ENCODE data around the gene ARHGEF12.

ARHGEF12 gene

DNA sequence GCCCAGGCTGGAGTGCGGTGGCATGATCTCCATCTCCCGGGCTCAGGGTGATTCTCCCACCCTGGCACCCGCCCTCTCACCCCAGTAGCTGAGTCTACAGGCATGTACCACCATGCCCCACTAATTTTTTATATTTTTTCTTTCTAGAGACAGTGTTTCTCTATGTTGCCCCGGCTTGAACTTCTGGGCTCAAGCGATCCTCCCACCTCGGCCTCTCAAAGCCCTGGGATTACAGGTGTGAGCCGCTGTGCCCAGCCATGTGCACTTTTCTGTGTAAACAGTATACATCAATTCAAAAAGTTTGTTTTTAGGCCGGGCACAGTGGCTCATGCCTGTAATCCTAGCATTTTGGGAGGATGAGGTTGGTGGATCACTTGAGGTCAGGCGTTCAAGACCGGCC, 190.0 kb downstream of the ARHGEF12 start:
- H3K27ac Mint-ChIP-seq (ENCODE audit: low read depth) = no peak overlapping the region
- peaks cover 57% of the 10 kb centered on the region for H3K27me3 Mint-ChIP-seq
- no peaks in the 10 kb centered on the region for H3K9me3 Mint-ChIP-seq

DNA sequence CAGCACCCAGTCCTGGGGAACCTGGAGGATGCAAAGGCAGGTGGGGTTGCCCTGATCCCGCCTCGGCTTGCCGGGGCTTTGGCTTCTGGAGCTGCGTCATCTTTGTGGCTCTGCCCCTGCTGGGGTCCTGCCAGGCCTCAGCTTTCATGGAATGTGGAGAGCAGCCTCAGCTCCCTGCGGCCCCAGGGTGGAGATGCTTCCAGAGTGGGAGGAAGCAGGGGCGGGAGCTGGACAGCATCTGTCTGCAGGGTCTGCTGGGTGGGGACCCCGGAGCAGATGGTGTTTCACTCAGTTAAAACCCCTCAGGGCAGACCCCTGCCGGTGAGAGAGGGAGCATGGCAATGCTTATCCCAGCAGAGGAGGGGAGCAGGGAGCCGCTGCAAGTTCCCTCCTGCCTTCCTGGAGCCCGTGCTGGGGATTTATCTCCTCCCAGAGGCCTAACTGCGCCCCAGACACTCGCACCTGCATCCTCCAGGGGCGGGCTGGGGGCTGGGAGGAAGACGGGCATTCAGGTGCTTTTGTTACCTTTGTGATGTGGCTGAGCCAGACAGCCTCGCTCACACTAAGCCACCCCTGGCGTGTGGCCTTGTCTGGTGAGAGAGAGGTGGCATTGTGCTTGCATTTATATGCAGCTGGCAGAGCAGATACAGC, 191.0 kb downstream of the ARHGEF12 start:
- ATAC-seq (replicated peaks; ENCODE audit: extremely low read depth, poor library complexity, severe bottlenecking) = no peak
- no peaks in the 10 kb centered on the region for H3K9me3 Mint-ChIP-seq
- H3K27me3 Mint-ChIP-seq = peaks cover 64% of the 10 kb centered on the region
- no peak for DNase-seq (ENCODE audit: low spot score in 2 of 2)
- no peak overlapping the region for H3K27ac Mint-ChIP-seq (ENCODE audit: low read depth)
- H3K36me3 Mint-ChIP-seq (ENCODE audit: insufficient read depth) = no peaks in the 10 kb centered on the region
- H3K4me3 Mint-ChIP-seq = no peak overlapping the region
- H3K4me1 Mint-ChIP-seq = no peaks in the 10 kb centered on the region

More for the DNA sequence above, 190.0 kb downstream of the ARHGEF12 start:
- H3K4me1 Mint-ChIP-seq = no peaks in the 10 kb centered on the region
- DNase-seq (ENCODE audit: low spot score in 2 of 2) (no peak), ATAC-seq (replicated peaks; ENCODE audit: extremely low read depth, poor library complexity, severe bottlenecking) (no peak)
- H3K36me3 Mint-ChIP-seq (ENCODE audit: insufficient read depth) = no peaks in the 10 kb centered on the region
- H3K4me3 Mint-ChIP-seq = no peak overlapping the region

DNA sequence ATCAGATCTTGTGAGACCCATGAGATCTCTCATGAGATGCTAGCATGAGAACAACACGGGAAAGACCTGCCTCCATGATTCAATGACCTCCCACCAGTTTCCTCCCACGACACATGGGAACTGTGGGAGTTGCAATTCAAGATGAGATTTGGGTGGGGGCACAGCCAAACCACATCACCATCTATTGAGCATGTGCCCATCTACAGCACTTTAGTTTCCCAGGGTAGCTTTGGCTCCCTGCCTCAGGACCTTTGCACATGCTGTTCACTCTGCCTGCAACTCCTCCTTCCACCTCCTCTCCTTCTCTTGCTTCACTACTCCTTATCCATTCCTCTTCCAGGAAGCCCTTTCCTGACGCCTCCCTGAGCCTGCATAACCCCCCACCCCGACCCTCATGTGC, 192.5 kb downstream of the ARHGEF12 start:
- no peaks in the 10 kb centered on the region for H3K4me1 Mint-ChIP-seq
- H3K4me3 Mint-ChIP-seq = no peak overlapping the region
- ATAC-seq (replicated peaks; ENCODE audit: extremely low read depth, poor library complexity, severe bottlenecking) (no peak), DNase-seq (ENCODE audit: low spot score in 2 of 2) (no peak)
- no peaks in the 10 kb centered on the region for H3K9me3 Mint-ChIP-seq
- H3K27me3 Mint-ChIP-seq = peaks cover 69% of the 10 kb centered on the region
- H3K27ac Mint-ChIP-seq (ENCODE audit: low read depth) = no peak overlapping the region
- no peaks in the 10 kb centered on the region for H3K36me3 Mint-ChIP-seq (ENCODE audit: insufficient read depth)

DNA sequence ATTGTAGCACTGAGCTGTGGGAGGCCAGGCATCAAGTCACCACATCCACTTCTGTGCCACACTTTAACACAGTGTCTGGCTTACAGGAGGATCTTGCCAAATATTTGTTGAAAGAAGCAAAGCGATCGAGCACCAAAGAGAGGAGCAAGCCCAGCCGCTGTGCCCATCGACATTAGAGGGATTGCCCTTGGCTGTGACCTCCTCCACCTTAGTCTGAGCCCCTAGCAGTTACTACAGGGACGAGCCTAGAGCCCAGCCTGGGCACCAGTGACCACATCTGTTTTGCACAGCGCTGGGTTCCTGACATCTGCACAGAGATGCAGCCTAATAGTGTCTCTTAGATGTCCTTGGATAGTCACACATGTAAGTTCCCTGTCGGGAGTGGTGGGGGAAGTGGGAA, 193.0 kb downstream of the ARHGEF12 start:
- ATAC-seq (replicated peaks; ENCODE audit: extremely low read depth, poor library complexity, severe bottlenecking) (no peak), DNase-seq (ENCODE audit: low spot score in 2 of 2) (no peak)
- H3K9me3 Mint-ChIP-seq = no peaks in the 10 kb centered on the region
- no peak overlapping the region for H3K4me3 Mint-ChIP-seq
- peaks cover 69% of the 10 kb centered on the region for H3K27me3 Mint-ChIP-seq
- H3K4me1 Mint-ChIP-seq = no peaks in the 10 kb centered on the region
- H3K36me3 Mint-ChIP-seq (ENCODE audit: insufficient read depth) = no peaks in the 10 kb centered on the region
- H3K27ac Mint-ChIP-seq (ENCODE audit: low read depth) = no peak overlapping the region

DNA sequence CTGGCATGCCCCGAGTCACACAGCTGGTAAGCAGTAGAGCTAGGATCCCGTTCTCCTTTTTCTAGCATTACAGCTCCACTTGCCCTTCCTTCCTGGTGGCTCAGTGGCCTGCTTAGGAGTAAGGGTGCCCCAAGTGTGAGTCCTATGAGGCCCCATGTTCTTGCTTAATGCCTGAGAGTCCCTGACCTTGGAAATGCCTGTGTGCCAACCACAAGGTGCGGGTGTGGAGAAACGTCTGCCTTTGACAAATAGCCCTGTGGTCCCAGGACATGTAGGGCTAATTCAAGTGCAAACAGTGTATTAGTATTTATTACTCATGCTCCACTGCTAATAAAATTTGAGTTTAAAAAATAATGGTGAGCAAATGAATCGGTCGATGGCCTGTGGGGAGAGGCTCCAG, 193.7 kb downstream of the ARHGEF12 start:
- no peak overlapping the region for H3K4me3 Mint-ChIP-seq
- no peaks in the 10 kb centered on the region for H3K9me3 Mint-ChIP-seq
- ATAC-seq (replicated peaks; ENCODE audit: extremely low read depth, poor library complexity, severe bottlenecking) = no peak
- peaks cover 69% of the 10 kb centered on the region for H3K27me3 Mint-ChIP-seq
- H3K36me3 Mint-ChIP-seq (ENCODE audit: insufficient read depth) = no peaks in the 10 kb centered on the region
- H3K4me1 Mint-ChIP-seq = no peaks in the 10 kb centered on the region
- no peak overlapping the region for H3K27ac Mint-ChIP-seq (ENCODE audit: low read depth)
- no peak for DNase-seq (ENCODE audit: low spot score in 2 of 2)

DNA sequence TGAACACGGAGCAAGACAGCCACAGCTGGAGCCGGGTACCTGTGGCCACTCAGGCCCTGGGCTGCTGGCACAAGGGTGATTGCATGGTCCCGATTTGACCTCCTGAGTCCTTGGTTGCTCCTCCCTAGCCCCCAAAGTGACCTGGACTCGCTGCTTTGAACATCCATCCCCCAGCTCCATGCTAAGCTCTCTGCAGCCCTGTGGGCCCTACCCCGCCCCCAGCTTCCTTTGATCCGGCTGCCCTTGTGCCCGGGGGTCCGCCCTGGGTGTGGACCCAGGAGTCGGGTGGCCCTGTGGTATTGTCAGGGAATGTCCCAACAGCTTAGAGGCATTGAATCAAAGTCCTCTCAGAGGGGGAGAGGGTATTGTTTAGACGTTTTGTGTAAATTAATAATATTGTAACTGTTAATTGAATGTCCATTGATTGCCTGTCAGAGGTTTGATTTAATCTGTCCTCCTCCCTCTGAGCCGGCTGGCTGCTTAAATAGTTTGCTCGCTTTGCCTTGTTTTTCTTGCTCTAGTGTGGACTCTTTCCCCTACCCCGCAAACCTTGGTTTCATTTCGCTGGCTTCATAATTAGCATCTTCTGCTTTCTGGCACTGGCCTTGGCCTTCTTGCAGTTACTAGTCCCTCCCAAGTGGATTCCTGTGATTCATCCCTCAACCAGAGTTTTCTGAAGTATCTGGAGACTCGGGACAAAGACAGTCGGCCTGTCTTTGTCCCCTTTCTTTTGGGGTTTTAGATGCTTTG, 196.0 kb downstream of the ARHGEF12 start:
- H3K27ac Mint-ChIP-seq (ENCODE audit: low read depth) = no peak overlapping the region
- DNase-seq (ENCODE audit: low spot score in 2 of 2) (no peak), ATAC-seq (replicated peaks; ENCODE audit: extremely low read depth, poor library complexity, severe bottlenecking) (no peak)
- H3K4me1 Mint-ChIP-seq = no peaks in the 10 kb centered on the region
- H3K36me3 Mint-ChIP-seq (ENCODE audit: insufficient read depth) = no peaks in the 10 kb centered on the region
- H3K9me3 Mint-ChIP-seq = no peaks in the 10 kb centered on the region
- H3K4me3 Mint-ChIP-seq = no peak overlapping the region
- H3K27me3 Mint-ChIP-seq = peaks cover 83% of the 10 kb centered on the region

DNA sequence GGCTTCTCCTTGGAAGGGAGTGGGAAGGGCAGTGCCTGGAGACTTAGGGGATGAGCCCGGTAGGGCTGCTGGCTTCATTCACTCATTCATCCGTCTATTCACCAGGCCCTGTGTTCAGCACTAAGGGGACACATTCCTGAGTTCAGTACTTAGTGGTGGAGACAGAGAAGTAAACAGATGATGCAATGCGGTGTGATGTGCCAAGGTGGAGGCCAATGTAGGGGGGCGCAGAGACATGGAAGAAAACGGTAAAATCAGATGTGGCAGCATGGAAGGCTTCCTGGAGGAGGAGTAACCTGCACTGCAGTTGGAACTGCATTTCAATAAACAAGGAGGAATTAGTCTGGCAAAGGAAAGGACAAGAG, 196.6 kb downstream of the ARHGEF12 start:
- no peaks in the 10 kb centered on the region for H3K36me3 Mint-ChIP-seq (ENCODE audit: insufficient read depth)
- DNase-seq (ENCODE audit: low spot score in 2 of 2) = no peak
- no peaks in the 10 kb centered on the region for H3K9me3 Mint-ChIP-seq
- ATAC-seq (replicated peaks; ENCODE audit: extremely low read depth, poor library complexity, severe bottlenecking) = no peak
- H3K27me3 Mint-ChIP-seq = peaks cover 88% of the 10 kb centered on the region
- no peak overlapping the region for H3K27ac Mint-ChIP-seq (ENCODE audit: low read depth)
- no peaks in the 10 kb centered on the region for H3K4me1 Mint-ChIP-seq
- no peak overlapping the region for H3K4me3 Mint-ChIP-seq

DNA sequence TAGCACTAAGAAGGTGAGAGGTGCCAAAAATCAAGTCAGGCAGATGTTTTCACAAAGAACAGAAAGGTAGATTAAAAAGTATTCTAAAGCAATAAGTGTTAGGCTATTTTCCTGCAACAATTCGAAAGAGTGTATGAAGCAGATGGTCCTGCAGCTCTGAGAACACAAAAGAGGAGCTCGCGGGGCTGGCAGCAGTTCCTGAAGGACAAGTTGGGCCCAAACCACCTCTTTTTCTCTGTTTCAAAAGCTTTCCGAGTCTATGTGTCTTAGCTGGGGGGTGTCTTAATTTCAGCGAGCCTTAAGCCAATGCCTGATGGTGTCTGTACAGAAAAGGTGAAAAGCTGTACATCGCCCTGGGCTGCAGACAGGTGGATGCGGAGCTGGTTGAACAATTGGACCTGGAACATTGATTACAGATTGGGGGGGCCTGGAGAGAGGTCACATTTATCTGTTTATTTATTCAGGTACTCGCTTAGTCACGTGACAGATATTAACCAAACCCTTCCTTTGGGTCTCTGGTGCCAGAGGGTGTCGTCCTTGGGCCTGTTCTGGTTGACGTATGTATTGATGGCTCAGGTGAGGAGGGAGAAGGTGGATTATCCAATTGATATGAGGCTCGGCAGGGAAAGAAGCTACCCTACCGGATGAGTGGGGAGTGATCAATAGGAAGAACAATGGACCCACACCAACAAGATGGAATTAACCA, 200.0 kb downstream of the ARHGEF12 start:
- DNase-seq (ENCODE audit: low spot score in 2 of 2) = no peak
- Mint-ChIP-seq H3K9me3 (no peaks in the 10 kb centered on the region), H3K36me3 (ENCODE audit: insufficient read depth) (no peaks in the 10 kb centered on the region), H3K27ac (ENCODE audit: low read depth) (no peak overlapping the region), H3K4me1 (no peaks in the 10 kb centered on the region), H3K27me3 (peaks cover 77% of the 10 kb centered on the region), H3K4me3 (no peak overlapping the region)
- ATAC-seq (replicated peaks; ENCODE audit: extremely low read depth, poor library complexity, severe bottlenecking) = no peak

DNA sequence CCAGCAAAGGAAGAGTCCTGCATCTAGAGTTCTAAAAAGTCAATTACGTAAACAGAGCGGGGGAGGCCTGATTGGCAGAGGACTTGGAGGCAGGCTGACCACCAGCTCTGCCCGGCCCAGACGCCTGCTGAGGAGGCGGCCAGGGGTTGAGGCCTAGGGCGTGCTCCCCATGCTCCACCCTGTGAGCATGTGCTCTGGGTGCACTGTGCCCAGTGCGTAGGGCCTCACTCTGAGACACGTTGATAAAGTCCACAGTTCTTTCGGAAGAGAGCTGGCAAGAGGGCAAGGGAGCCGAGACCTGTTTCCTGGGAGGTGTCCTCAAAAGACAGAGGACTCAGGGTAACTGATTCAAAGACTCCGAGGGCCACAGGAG, 200.6 kb downstream of the ARHGEF12 start:
- H3K36me3 Mint-ChIP-seq (ENCODE audit: insufficient read depth) = no peaks in the 10 kb centered on the region
- no peak overlapping the region for H3K4me3 Mint-ChIP-seq
- no peaks in the 10 kb centered on the region for H3K9me3 Mint-ChIP-seq
- DNase-seq (ENCODE audit: low spot score in 2 of 2) = no peak
- ATAC-seq (replicated peaks; ENCODE audit: extremely low read depth, poor library complexity, severe bottlenecking) = no peak
- H3K4me1 Mint-ChIP-seq = no peaks in the 10 kb centered on the region
- H3K27me3 Mint-ChIP-seq = peaks cover 73% of the 10 kb centered on the region
- H3K27ac Mint-ChIP-seq (ENCODE audit: low read depth) = no peak overlapping the region

DNA sequence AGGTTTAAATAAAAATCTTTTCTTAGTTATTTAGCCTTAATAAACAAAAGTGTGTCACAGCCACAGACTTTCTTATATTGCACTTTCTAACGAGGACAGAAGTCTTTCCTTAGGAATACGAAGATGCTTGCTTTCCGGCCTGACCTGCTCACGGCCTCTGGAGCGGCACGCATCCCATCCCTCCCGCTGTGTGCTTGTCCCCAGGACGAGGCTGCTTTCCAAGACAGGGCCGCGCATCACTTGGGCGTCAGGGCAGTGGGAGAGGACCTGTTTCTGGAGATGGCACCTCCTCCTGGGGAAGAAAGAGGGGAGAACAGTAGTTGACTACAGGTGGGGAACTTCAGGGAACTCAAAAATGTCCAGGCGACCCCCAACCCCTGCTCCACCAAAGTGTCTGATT, 201.8 kb downstream of the ARHGEF12 start:
- DNase-seq (ENCODE audit: low spot score in 2 of 2) (no peak), ATAC-seq (replicated peaks; ENCODE audit: extremely low read depth, poor library complexity, severe bottlenecking) (no peak)
- Mint-ChIP-seq H3K4me3 (no peak overlapping the region), H3K4me1 (no peaks in the 10 kb centered on the region), H3K27ac (ENCODE audit: low read depth) (no peak overlapping the region), H3K9me3 (no peaks in the 10 kb centered on the region), H3K36me3 (ENCODE audit: insufficient read depth) (no peaks in the 10 kb centered on the region), H3K27me3 (peaks cover 63% of the 10 kb centered on the region)

DNA sequence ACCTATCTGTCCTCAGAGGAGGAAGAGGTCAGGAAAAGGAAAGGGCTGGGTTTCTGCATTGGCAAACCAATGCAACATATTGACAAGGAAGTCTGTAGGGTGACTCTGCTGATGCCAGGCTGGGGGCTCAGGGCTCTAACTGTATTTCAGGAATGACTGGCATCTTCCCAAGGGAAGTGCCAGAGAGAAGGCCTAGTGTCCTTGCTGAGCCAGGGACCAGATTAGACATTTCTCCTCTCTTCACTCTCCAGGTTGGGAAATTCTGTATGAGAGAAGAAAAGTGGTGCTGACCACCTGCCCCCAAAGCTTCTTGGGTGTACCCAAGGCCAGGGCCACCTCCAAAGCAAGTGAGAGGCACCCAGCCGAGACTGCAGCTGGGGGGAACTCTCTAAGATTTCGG, 202.5 kb downstream of the ARHGEF12 start:
- Mint-ChIP-seq H3K4me3 (no peak overlapping the region), H3K9me3 (no peaks in the 10 kb centered on the region), H3K4me1 (no peaks in the 10 kb centered on the region), H3K36me3 (ENCODE audit: insufficient read depth) (no peaks in the 10 kb centered on the region), H3K27ac (ENCODE audit: low read depth) (no peak overlapping the region), H3K27me3 (peaks cover 56% of the 10 kb centered on the region)
- ATAC-seq (replicated peaks; ENCODE audit: extremely low read depth, poor library complexity, severe bottlenecking) (no peak), DNase-seq (ENCODE audit: low spot score in 2 of 2) (no peak)
